Effector memory CD8-positive, alpha-beta T cell (primary cell): Measurements from ENCODE around the gene APOBEC2.

Experiments used
- ATAC-seq: fragments of 150-1000 bp; cut with Tn5 transposase; replicated peaks from 2 replicates; pipeline ENCODE4 v1.10.0; 2021; ENCODE audit warnings: mild to moderate bottlenecking, moderate library complexity
- DNase-seq, 3 experiments: peaks; one replicate each; pipeline ENCODE4 v3.0.0; 2021
- H3K27ac Mint-ChIP-seq, 2 donors: one replicate each; pipeline ENCODE4 v1.8.0; 2022; ENCODE audit warnings: mild to moderate bottlenecking in 2 of 2, mixed read lengths in 2 of 2, moderate library complexity in 2 of 2
- H3K27me3 Mint-ChIP-seq, 2 donors: one replicate each; pipeline ENCODE4 v1.8.0; 2022; ENCODE audit warnings: mixed read lengths in 2 of 2
- H3K36me3 Mint-ChIP-seq: one replicate; pipeline ENCODE4 v1.8.0; 2022; ENCODE audit warnings: mild to moderate bottlenecking, moderate library complexity, mixed read lengths; ENCODE audit not compliant: insufficient read depth
- H3K4me1 Mint-ChIP-seq, 2 donors: one replicate each; pipeline ENCODE4 v1.8.0; 2022; ENCODE audit warnings: low read depth in 2 of 2, mixed read lengths in 2 of 2
- H3K4me3 Mint-ChIP-seq, 2 donors: one replicate each; pipeline ENCODE4 v1.8.0; 2022; ENCODE audit warnings: mild to moderate bottlenecking in 2 of 2, mixed read lengths in 2 of 2, moderate library complexity in 2 of 2
- H3K9me3 Mint-ChIP-seq, 2 donors: one replicate each; pipeline ENCODE4 v1.8.0; 2022; ENCODE audit warnings: mixed read lengths in 2 of 2

Gene APOBEC2

GRCh38 chr6:41073203-41073967 lies 20.4 kb downstream of the APOBEC2 start:
- DNase-seq = peak; percentile 73 to 76 (median 74)
- peak overlapping the region; percentile 93 to 94 for H3K4me3 Mint-ChIP-seq
- H3K27me3 Mint-ChIP-seq = no peaks in the 10 kb centered on the region
- H3K36me3 Mint-ChIP-seq = peaks cover 27% of the 10 kb centered on the region
- peaks cover 32 to 37% of the 10 kb centered on the region in 2 donors for H3K4me1 Mint-ChIP-seq
- H3K9me3 Mint-ChIP-seq = no peaks in the 10 kb centered on the region
- peak; percentile 12 for ATAC-seq
- H3K27ac Mint-ChIP-seq = peak overlapping the region; percentile 95

- ATAC-seq = no peak
- Mint-ChIP-seq H3K4me1 (peaks cover 32 to 41% of the 10 kb centered on the region in 2 donors), H3K27me3 (no peaks in the 10 kb centered on the region), H3K27ac (peak overlapping the region; percentile 95), H3K36me3 (peaks cover 28% of the 10 kb centered on the region), H3K9me3 (no peaks in the 10 kb centered on the region), H3K4me3 (peak overlapping the region; percentile 93 to 94)
- peak in 2 of 3 experiments; percentile 3 to 16 for DNase-seq
Observed at GRCh38 chr6:41073968-41074691, 21.1 kb downstream of the APOBEC2 start.

GRCh38 chr6:41074692-41075436 lies 21.9 kb downstream of the APOBEC2 start:
- no peak for DNase-seq
- peak overlapping the region; percentile 95 for H3K27ac Mint-ChIP-seq
- H3K36me3 Mint-ChIP-seq = peaks cover 33% of the 10 kb centered on the region
- no peak for ATAC-seq
- no peaks in the 10 kb centered on the region for H3K27me3 Mint-ChIP-seq
- H3K4me1 Mint-ChIP-seq = peaks cover 32 to 47% of the 10 kb centered on the region in 2 donors
- H3K4me3 Mint-ChIP-seq = peak overlapping the region; percentile 93 to 94
- no peaks in the 10 kb centered on the region for H3K9me3 Mint-ChIP-seq

GRCh38 chr6:41075651-41076626 lies 22.9 kb downstream of the APOBEC2 start:
- ATAC-seq (no peak), DNase-seq (no peak)
- H3K9me3 Mint-ChIP-seq = no peaks in the 10 kb centered on the region
- H3K4me3 Mint-ChIP-seq = peak overlapping the region; percentile 93 to 94
- H3K27me3 Mint-ChIP-seq = no peaks in the 10 kb centered on the region
- H3K4me1 Mint-ChIP-seq = peaks cover 36 to 51% of the 10 kb centered on the region in 2 donors
- H3K27ac Mint-ChIP-seq = peak overlapping the region in 1 of 2 donors; percentile 95
- H3K36me3 Mint-ChIP-seq = peaks cover 39% of the 10 kb centered on the region

- Mint-ChIP-seq H3K4me3 (no peak overlapping the region), H3K9me3 (no peaks in the 10 kb centered on the region)
- no peak for ATAC-seq
Observed at GRCh38 chr6:41077536-41077935, 24.5 kb downstream of the APOBEC2 start.

GRCh38 chr6:41078101-41078500 lies 25.1 kb downstream of the APOBEC2 start:
- H3K27me3 Mint-ChIP-seq = no peaks in the 10 kb centered on the region
- ATAC-seq = no peak
- peaks cover 33% of the 10 kb centered on the region for H3K36me3 Mint-ChIP-seq
- peaks cover 40 to 62% of the 10 kb centered on the region in 2 donors for H3K4me1 Mint-ChIP-seq
- H3K4me3 Mint-ChIP-seq = no peak overlapping the region
- no peak for DNase-seq
- H3K9me3 Mint-ChIP-seq = no peaks in the 10 kb centered on the region
- peak overlapping the region in 1 of 2 donors; percentile 5 for H3K27ac Mint-ChIP-seq

More at GRCh38 chr6:41077536-41077935, 24.5 kb downstream of the APOBEC2 start:
- H3K4me1 Mint-ChIP-seq = peaks cover 39 to 57% of the 10 kb centered on the region in 2 donors
- H3K36me3 Mint-ChIP-seq = peaks cover 38% of the 10 kb centered on the region
- no peaks in the 10 kb centered on the region for H3K27me3 Mint-ChIP-seq
- peak overlapping the region in 1 of 2 donors; percentile 5 for H3K27ac Mint-ChIP-seq
- DNase-seq = no peak

GRCh38 chr6:41079080-41079479 lies 26.1 kb downstream of the APOBEC2 start:
- H3K4me1 Mint-ChIP-seq = peaks cover 37 to 59% of the 10 kb centered on the region in 2 donors
- peaks cover 33% of the 10 kb centered on the region for H3K36me3 Mint-ChIP-seq
- H3K27me3 Mint-ChIP-seq = no peaks in the 10 kb centered on the region
- peak overlapping the region in 1 of 2 donors; percentile 88 for H3K27ac Mint-ChIP-seq
- no peaks in the 10 kb centered on the region for H3K9me3 Mint-ChIP-seq
- ATAC-seq (no peak), DNase-seq (no peak)
- no peak overlapping the region for H3K4me3 Mint-ChIP-seq

- peak; percentile 86 for ATAC-seq
- H3K27me3 Mint-ChIP-seq = no peaks in the 10 kb centered on the region
- H3K4me1 Mint-ChIP-seq = peaks cover 25 to 43% of the 10 kb centered on the region in 2 donors
- no peak for DNase-seq
- peak overlapping the region; percentile 75 to 88 for H3K27ac Mint-ChIP-seq
- no peaks in the 10 kb centered on the region for H3K9me3 Mint-ChIP-seq
- H3K4me3 Mint-ChIP-seq = peak overlapping the region; percentile 77
- peaks cover 44% of the 10 kb centered on the region for H3K36me3 Mint-ChIP-seq
Observed at GRCh38 chr6:41080621-41081020, 27.6 kb downstream of the APOBEC2 start.

- H3K27ac Mint-ChIP-seq = peak overlapping the region in 1 of 2 donors; percentile 83
Observed at GRCh38 chr6:41083072-41083471, 30.1 kb downstream of the APOBEC2 start.

GRCh38 chr6:41085182-41085581 lies 32.2 kb downstream of the APOBEC2 start:
- Mint-ChIP-seq H3K27ac (no peak overlapping the region), H3K9me3 (no peaks in the 10 kb centered on the region), H3K4me1 (peaks cover 21 to 33% of the 10 kb centered on the region in 2 donors), H3K4me3 (no peak overlapping the region), H3K36me3 (peaks cover 73% of the 10 kb centered on the region), H3K27me3 (no peaks in the 10 kb centered on the region)
- ATAC-seq (no peak), DNase-seq (no peak)

More at GRCh38 chr6:41083072-41083471, 30.1 kb downstream of the APOBEC2 start:
- Mint-ChIP-seq H3K27me3 (no peaks in the 10 kb centered on the region), H3K4me3 (no peak overlapping the region), H3K9me3 (no peaks in the 10 kb centered on the region), H3K36me3 (peaks cover 66% of the 10 kb centered on the region), H3K4me1 (peaks cover 22 to 41% of the 10 kb centered on the region in 2 donors)
- ATAC-seq (no peak), DNase-seq (no peak)

- H3K4me3 Mint-ChIP-seq = no peak overlapping the region
- H3K36me3 Mint-ChIP-seq = peaks cover 89% of the 10 kb centered on the region
- H3K9me3 Mint-ChIP-seq = no peaks in the 10 kb centered on the region
- no peak for ATAC-seq
- no peak for DNase-seq
- H3K27ac Mint-ChIP-seq = no peak overlapping the region
- H3K27me3 Mint-ChIP-seq = no peaks in the 10 kb centered on the region
- peaks cover 4% of the 10 kb centered on the region in 2 donors for H3K4me1 Mint-ChIP-seq
Observed at GRCh38 chr6:41088451-41088850, 35.4 kb downstream of the APOBEC2 start.
